GM18907 (cell line): ENCODE measurements around the gene CDKN2AIPNL.
A peak's percentile ranks its signal among the peaks of the same experiment; 100 is the strongest.
"Not testable (repeated sequence)": the region's sequence is repeated elsewhere in the genome, so short reads cannot be mapped to it uniquely, and the experiment has no call there.

Source experiments
- ATAC-seq: cut with Tn5 transposase; IDR thresholded peaks from one replicate; pipeline ENCODE4 v1.9.1; 2021; ENCODE audit warnings: mild to moderate bottlenecking, moderate library complexity; ENCODE audit not compliant: unreplicated experiment

CDKN2AIPNL gene

DNA sequence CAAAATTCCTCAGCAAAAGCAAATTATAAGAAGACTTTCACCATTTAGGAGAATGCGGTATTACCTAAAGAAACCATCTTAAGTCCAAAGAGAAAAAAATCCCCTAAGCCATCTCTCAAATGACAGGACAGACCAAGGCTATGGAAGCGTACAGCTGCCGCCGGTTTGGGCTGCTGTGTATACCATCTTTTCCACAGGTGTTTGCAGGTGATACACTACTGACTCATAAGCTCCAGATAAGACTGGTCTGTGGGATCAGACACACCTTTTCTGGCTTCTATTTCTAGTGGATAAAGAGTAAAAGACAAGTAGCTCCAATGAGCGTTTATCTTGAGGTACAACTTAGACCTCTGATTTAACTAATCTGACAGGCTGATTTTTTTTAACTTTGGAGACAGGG, 7.7 kb downstream of the CDKN2AIPNL start:
- ATAC-seq: no peak

DNA sequence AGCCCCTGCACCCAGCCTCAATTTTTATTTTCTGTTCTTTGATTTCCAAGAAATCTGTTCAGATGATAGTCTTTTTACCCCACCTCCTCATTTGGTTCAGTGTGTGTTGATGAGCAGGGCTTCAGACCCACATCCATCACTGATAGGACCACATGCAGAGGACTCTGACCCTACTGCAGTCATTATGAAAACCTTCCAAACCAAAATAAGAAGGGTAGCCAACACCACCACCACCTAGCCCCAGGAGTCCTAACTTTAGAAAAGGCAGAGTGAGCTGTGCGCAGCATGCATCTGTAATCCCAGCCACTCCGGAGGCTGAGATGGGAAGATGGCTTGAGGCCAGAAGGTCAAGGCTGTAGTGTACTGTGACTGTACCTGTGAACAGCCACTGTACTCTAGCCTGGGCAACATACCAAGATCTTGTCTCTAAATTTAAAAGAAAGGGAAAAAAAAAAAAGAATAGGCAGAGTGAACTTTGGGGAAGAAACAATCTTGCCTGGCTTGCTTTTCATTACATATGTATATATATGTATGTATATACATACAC, 13.0 kb downstream of the CDKN2AIPNL start:
- no peak for ATAC-seq

DNA sequence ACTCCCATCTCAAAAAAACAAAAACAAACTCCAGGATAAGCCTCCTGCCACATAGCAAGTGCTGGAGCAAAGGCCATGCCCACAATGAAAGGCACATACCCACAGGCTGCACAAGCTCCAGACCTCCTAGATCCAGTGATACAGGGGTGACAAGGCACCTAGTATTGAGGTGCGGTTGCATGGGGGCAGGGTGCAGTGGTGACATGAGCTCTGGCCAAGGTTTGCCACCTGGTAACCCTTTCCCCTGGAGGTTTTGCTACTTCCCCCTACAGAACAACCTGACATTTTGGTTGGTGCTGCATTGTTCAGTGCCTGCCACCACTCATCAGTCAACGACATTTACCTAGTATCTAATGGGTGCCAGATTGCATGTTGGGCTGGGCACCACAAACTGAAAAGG, 14.5 kb downstream of the CDKN2AIPNL start:
- ATAC-seq: no peak

DNA sequence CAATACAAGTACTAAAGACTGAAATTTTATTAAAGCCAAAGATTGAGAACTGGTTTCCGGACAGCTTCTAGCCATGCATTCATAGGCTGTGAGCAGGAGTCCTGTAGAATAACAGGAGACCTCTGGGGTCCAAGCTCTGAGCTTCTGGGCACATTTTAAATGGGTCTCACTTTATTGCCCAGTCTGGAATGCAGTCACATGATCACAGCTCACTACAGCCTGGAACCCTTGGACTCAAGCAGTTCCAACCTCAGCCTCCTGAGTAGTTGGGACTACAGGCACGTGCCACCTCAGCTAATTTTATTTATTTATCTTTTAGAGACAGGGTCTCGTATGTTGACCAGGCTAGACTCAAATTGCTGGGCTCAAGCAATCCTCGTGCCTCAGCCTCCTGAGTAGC, 15.4 kb downstream of the CDKN2AIPNL start:
- ATAC-seq: no peak

DNA sequence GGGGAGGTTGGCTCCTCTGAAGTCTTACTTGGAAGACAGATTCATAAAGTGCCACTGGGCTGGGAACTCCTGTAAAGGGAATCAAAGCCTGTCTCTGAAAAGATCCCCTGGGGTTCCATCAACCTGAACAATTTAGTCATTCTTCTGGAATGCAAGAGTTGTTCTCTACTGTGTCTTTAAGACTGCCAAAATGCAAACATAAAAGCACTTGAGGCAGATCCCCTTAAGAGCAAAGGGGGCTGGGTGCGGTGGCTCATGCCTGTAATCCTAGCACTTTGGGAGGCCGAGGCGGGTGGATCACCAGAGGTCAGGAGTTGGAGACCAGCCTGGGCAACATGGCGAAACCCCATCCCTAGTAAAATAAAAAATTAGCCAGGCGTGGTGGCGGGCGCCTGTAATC, 16.7 kb downstream of the CDKN2AIPNL start:
- no peak for ATAC-seq

DNA sequence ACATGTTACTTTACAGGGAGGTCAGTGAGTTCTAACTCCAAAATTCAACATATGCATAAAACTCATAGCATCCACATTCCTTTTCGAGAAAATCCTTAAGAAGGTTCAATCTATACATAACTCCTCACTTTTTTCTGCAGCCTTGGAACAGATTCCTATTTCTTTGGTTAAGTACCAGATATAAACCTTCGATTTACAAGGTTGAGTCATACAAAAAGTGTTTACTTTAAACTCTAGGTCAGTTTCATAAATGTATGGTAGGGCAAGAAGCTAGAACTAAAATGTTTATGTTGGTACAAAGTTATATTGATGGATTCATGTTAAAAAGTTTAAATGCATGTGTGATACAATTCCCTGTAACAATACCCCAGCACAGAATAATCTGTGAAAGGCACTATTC, 19.4 kb downstream of the CDKN2AIPNL start:
- no peak for ATAC-seq

DNA sequence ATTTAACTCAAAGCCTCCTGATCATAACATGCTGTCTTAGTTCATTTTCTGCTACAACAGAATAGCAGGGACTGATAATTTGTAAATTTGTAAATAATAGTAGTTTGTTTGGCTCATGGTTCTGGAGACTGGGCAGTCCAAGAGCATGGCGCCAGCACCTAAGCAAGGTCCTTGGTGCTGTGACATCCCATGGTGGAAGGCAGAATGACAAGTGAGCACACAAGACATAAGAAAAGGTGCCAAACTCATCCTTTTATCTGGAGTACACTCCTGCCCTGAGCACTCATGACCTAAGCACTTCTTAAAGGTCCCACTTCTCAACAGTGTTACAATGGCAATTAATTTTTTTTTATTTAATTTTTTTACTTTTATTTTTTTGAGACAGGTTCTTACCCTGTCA, 24.2 kb downstream of the CDKN2AIPNL start:
- no peak for ATAC-seq

DNA sequence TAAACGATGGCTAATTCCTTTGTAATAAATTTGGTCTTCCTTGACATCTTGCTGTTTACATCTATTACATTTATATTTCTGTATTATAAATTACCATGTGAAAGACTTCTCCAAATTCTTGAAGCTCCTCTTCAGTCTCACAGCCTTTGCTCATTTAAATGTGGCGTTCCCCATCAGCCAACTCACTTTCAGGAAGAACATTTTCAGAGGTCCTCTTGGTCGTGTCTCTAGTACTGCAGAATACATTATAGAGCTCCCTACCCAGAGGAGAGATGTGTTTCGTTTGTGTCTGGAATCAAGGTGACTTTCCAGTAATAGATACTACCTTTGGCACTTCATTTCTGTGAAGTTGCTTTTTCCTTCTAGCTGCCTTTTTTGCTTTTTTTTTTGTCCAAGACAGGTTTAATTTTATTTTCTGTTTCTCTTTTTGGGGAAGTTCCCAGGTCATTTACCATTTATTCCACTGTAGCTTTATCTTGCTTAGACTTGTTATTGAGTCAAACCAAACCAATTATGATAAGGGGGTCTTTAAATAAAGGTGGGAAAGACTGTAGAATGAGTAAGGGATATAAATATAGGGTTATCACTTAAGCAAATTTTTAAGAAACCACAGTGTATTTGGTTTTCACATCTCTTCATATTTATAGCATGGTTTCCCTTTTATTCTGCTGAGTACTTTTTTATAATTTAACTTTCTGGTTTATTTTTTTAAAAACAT, 27.5 kb downstream of the CDKN2AIPNL start:
- ATAC-seq: no peak

DNA sequence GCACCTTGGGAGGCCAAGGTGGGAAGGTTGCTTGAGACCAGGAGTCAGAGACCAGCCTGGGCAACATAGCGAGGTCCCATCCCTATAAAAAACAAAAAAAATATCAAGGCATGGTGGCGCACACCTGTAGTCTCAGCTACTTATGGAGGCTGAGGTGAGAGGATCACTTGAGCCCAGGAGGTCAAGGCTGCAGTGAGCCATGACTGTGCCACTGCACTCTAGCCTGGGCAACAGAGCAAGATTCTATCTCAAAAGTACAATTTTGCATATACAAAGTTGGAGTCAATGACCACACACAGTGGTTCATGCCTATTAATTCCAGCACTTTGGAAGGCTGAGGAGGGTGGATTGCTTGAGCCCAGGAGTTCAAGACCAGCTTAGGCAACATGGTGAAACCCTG, 29.5 kb downstream of the CDKN2AIPNL start:
- not testable (repeated sequence) for ATAC-seq

DNA sequence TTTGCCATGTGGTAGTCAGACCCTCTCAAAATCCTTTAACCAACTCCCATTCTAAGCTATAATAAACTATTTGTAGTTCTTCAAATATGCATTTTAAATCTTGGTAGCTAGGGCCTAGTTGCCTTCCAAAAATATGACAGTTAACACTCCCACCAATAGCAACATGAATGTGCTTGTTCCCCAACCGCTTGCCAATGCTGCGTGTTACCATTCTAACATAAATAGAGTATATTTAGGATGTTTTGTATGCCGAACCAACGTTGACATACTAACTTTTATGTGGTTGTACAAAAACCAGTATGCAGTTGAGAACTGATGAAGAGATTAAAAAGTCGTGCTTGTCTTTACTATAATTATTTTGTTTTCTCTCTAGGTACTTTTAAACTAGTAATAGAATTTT, 31.3 kb downstream of the CDKN2AIPNL start:
- ATAC-seq: no peak

DNA sequence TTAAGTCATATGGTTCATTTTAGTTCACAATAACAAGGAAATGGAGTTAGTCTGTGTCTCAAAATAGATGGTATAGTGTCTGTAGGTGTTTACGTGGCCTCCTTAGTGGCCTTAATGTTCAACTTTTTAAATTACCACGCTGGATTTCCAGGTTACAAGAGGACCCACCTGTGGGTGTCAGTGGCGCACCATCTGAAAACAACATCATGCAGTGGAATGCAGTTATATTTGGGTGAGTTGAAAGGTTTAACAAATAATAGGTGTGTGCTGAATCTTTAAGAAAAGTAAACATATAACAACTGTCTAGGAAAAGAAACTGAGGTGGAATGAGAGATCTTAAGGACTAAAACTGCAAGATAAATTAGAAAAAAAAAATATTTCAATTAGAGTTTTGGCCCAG, 37.4 kb downstream of the CDKN2AIPNL start:
- ATAC-seq: no peak

DNA sequence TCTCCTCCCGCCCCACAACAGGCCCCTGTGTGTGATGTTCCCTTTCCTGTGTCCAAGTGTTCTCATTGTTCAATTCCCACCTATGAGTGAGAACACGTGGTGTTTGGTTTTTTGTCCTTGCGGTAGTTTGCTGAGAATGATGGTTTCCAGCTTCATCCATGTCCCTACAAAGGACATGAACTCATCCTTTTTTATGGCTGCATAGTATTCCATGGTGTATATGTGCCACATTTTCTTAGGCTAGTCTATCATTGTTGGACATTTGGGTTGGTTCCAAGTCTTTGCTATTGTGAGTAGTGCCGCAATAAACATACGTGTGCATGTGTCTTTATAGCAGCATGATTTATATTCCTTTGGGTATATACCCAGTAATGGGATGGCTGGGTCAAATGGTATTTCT, 38.0 kb downstream of the CDKN2AIPNL start:
- not testable (repeated sequence) for ATAC-seq

DNA sequence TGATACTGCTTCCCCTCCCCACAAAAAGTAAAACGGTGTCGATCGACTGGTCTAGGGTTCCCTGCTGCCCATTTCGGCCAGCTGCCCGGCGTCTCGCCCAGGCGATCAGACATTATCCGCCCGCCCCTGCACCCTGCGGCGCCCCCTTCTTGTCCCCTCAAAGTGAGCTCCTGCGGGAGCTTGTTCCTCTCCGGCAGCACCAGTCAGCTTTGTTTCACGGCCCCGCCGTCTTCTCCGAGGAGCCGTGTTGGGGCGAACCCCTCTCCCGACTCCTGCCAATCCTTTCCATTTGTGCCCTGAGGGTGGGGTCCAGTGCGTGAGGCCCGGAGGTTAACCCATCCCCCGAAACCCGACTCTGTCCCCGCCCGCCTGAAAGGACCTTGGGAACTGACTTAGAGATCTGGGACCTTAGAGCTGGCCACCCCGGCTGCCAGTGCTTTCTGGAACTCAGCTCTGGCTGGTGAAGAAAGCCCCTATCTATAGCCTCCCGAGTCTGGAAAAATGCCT, 39.8 kb downstream of the CDKN2AIPNL start:
- peak; percentile 9 for ATAC-seq

DNA sequence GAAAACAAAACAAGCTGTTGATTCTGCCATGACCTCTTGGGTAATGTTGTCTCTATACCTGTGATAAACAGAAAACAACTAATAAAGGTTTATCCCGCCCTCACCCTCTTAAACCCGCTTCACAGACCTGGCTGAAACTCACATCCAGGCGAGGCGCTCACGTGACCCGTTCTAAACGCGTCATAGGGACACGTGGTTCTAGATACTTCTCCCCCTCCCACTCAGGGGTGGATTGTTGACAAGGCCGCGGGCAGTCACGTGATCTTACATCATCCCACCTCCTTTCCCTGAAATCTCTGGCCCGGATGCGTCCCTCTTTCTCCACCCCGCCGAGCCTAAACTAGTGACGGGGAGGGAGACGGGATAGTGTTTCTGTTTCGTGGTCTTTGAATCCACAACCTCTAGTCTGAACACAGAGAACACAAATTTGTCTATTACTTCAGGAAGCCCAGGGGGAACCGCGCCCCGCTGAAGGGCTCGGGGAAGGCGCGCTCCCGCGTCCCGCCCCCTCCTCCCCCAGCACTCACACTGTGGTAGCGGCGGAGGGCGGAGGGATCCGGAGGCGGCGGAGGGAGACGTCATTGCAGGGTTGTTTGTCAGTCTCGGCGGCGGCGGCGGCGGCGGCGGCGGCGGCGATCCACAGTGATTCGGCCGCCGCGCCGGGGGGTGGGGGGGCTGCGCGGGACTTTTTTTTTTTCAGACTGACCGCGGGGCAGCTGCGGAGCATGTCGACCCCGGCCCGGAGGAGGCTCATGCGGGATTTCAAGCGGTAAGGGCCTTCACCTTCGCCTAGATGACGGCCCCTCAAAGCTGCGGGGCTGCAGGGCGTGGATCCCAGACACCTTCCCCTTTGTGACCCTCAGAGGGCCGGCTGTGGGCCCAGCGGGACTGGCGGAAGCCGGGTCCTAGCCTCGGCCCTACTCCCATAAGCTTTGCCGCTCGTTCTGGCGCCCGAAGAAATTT, 40.5 kb downstream of the CDKN2AIPNL start, which contains the start of gene UBE2B:
Gene UBE2B (plus strand): TSS at position 699 of the 963 bp plus-strand sequence. CDS start 27 bp downstream, at position 726.
- ATAC-seq: peak; percentile 81

DNA sequence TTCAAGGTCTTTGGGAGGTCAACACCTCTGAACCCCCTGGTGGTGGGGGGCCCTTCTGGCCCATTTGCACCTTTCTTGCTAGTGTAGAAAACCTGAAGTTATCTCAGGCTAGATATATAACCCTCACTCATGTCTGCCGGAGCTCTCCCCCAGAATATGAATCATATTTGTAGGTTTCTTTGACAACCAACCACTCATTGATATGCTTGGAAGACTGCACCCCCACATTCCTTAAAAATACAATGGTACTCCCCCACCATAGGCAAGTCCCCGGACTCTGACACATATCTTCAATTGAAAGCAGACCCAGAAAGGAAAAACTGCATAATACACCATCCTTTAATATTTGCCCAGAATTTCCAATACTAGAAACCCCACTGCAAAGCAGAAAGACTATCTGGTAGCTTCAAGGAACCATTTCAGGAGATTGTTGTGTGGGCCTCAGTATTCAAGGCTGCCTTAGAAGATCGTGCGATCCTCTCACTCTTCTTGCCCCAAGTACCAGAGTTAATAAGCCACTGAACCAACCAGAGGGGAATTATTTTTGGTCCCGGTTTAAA, 41.3 kb downstream of the CDKN2AIPNL start:
- ATAC-seq: peak; percentile 11

DNA sequence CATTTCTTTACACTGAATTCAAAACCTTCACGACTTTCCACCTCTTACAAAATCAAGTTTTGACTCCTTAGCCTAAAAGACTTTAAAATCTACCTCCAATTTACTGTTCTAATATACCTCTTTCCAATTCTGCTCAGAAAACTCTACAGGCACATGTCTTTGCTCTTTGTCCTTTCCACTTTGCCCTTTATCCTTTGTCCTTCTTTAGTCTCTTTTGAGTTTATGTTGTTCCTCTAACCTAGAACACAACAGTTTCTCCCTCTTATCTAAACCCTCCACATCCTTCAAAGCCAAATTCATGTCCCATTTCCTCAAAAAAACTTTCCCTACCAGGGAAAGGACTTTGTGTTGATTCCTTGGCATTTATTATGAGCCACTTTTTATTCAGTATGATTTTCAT, 46.1 kb downstream of the CDKN2AIPNL start:
- ATAC-seq: no peak

DNA sequence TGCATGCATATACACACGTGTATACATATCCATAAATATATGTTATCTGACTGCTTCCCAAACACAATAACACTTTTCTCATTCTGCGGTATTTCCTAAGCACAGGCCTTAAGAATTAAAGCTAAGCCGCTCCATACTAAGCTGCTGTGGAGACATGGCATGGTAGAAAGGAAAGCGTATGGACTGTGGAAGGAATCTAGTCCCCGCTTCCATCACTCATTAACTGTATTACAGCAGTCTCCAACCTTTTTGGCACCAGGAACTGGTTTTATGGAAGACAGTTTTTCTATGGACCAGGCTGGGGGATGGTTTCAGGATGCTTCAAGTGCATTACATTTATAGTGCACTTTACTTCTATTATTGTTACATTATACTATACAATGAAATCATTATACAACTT, 56.0 kb downstream of the CDKN2AIPNL start:
- ATAC-seq: no peak
